Type B pancreatic cell (in vitro differentiated cells): ENCODE data around the gene PIN1. TPM values are rescaled to one million over a fixed set of nuclear protein-coding genes. Genes with fewer than 3 reads are reported as not detected.

Source experiments
- DNase-seq: peaks from one replicate; pipeline ENCODE4 v3.0.0; 2021; ENCODE audit warnings: mixed read lengths; ENCODE audit not compliant: unreplicated experiment; ENCODE audit errors: extremely low spot score
- H3K27ac Mint-ChIP-seq: 2 replicates; pipeline ENCODE4 v1.8.0; 2021; ENCODE audit warnings: mild to moderate bottlenecking, mixed read lengths
- H3K27me3 Mint-ChIP-seq: 2 replicates; pipeline ENCODE4 v1.8.0; 2021; ENCODE audit warnings: mixed read lengths
- H3K36me3 Mint-ChIP-seq: 2 replicates; pipeline ENCODE4 v1.8.0; 2021; ENCODE audit warnings: mixed read lengths
- H3K4me1 Mint-ChIP-seq: one replicate; pipeline ENCODE4 v1.8.0; 2021; ENCODE audit warnings: mixed read lengths; ENCODE audit not compliant: unreplicated experiment
- H3K4me3 Mint-ChIP-seq: 2 replicates; pipeline ENCODE4 v1.8.0; 2021; ENCODE audit warnings: mild to moderate bottlenecking, mixed read lengths
- H3K9me3 Mint-ChIP-seq: 2 replicates; pipeline ENCODE4 v1.8.0; 2021; ENCODE audit warnings: mixed read lengths
- total RNA-seq: library from RNA; stranded (reverse); gene quantifications from 2 replicates; pipeline ENCODE4 v1.2.1, GENCODE V29; 2021; ENCODE audit warnings: low replicate concordance
- TF ChIP-seq, protein P1 (sequence below): fragments of 200-600 bp; sonication (generic); conservative IDR thresholded peaks from 2 replicates; pipeline ENCODE4 v1.5.0; 2021; ENCODE audit warnings: antibody characterized with exemption, mild to moderate bottlenecking

The PIN1 gene
- total RNA-seq, 1 donor from 2014 or later, result 69.6 TPM

DNA sequence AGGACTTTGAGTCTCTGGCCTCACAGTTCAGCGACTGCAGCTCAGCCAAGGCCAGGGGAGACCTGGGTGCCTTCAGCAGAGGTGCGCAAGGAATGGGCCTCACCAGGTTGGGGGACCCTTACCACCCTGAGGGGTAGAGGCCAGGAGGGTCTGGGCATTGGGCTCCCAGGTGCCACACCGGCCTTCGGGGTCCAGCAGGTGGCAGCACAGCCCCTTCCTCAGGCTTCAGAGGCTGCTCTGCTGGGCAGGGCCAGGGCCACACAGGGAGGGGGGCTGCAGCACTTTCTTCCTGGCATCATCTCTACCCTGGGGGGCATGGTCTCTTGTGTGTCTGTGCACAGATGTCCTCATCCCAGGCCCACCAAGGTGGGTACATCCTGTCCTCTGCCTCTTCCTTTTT, 12.9 kb downstream of the PIN1 start:
- no peaks in the 10 kb centered on the region for H3K4me1 Mint-ChIP-seq
- DNase-seq, result no peak
- peaks cover 4% of the 10 kb centered on the region for H3K36me3 Mint-ChIP-seq
- TF ChIP-seq, protein P1, sequence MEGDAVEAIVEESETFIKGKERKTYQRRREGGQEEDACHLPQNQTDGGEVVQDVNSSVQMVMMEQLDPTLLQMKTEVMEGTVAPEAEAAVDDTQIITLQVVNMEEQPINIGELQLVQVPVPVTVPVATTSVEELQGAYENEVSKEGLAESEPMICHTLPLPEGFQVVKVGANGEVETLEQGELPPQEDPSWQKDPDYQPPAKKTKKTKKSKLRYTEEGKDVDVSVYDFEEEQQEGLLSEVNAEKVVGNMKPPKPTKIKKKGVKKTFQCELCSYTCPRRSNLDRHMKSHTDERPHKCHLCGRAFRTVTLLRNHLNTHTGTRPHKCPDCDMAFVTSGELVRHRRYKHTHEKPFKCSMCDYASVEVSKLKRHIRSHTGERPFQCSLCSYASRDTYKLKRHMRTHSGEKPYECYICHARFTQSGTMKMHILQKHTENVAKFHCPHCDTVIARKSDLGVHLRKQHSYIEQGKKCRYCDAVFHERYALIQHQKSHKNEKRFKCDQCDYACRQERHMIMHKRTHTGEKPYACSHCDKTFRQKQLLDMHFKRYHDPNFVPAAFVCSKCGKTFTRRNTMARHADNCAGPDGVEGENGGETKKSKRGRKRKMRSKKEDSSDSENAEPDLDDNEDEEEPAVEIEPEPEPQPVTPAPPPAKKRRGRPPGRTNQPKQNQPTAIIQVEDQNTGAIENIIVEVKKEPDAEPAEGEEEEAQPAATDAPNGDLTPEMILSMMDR, result peak; percentile 70
- H3K27me3 Mint-ChIP-seq, result no peaks in the 10 kb centered on the region
- no peaks in the 10 kb centered on the region for H3K9me3 Mint-ChIP-seq
- no peak overlapping the region for H3K4me3 Mint-ChIP-seq
- H3K27ac Mint-ChIP-seq, result no peak overlapping the region

DNA sequence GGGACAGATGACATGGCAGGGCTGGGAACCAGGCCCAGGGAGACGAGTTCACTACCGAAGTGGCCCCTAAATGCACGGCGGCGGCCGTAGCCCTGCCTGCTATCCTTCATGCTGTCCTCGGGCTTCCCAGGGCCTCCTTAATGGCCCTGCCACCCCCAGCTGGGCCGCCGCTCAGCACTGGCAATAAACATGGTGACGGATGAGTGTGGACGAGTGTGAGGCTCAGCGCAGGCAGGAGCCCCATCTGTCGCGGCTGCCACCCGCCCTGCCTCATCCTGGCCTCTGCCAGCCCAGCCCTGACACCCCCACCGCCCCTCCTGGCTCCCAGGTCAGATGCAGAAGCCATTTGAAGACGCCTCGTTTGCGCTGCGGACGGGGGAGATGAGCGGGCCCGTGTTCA, 13.6 kb downstream of the PIN1 start:
- Mint-ChIP-seq H3K27me3 (no peaks in the 10 kb centered on the region), H3K9me3 (no peaks in the 10 kb centered on the region), H3K36me3 (peaks cover 1% of the 10 kb centered on the region)

DNA sequence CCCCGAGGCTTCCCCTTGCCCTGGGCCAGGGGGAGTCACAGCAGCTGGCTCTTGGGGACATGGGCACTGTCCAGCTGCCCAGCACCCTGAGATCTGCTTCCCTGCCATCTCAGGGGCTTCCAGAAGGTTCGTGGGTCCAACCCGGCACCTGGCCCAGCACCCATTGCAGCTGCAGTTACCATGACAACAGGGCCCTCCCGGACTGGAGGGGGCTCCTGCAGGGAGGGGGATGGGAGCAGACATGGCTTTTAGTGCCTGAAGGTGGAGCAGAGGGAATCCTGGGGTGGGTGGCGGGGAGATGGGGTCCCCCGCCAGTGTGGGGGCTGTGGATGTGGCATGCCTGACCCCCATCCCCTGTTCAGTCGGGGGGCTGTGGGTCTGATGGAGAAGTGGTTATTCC, 14.7 kb downstream of the PIN1 start:
- H3K36me3 Mint-ChIP-seq, result peaks cover 7% of the 10 kb centered on the region
- H3K27me3 Mint-ChIP-seq, result no peaks in the 10 kb centered on the region
- no peak for DNase-seq
- H3K4me1 Mint-ChIP-seq, result no peaks in the 10 kb centered on the region
- H3K27ac Mint-ChIP-seq, result no peak overlapping the region
- no peak overlapping the region for H3K4me3 Mint-ChIP-seq
- no peaks in the 10 kb centered on the region for H3K9me3 Mint-ChIP-seq
- TF ChIP-seq, protein P1, result no peak

More for the DNA sequence above, 13.6 kb downstream of the PIN1 start:
- Mint-ChIP-seq H3K4me1 (no peaks in the 10 kb centered on the region), H3K27ac (no peak overlapping the region), H3K4me3 (no peak overlapping the region)
- no peak for DNase-seq
- TF ChIP-seq, protein P1, result no peak

DNA sequence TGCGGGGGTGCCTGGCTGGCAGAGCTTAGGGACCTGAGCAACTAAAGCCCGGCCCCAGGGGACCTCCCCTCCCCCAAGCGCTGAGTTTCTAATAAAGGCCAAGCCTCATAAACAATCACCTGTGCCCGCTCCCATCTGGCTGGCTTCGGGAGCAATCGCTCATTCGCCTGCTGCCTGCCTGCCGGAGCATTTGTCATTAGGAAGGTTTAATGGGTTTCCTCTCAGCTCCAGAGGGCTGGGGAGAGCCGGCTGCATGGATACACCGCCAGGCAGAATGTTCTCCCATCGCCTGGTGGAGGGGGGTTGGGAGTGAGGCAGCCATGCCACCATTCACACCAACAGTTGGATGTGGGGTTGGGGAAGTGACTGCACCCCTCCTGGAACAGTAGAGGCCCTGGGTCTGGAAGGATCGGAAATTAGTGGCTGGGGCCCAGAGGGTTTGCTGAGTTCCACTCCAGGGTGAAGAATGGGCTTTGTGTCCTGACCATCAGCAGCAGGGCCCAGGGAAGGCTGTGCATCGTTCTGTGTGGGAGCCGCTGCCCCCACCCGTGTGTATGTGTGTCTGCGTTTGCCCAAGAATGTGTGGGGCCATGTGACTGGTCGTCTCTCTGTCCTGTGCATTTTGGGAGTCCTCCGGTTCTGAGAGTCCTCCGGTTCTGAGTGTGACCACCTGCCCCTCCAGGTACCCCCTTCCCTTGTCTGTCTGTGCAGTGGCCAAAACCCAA, 15.3 kb downstream of the PIN1 start:
- DNase-seq, result no peak
- no peaks in the 10 kb centered on the region for H3K27me3 Mint-ChIP-seq
- H3K4me3 Mint-ChIP-seq, result no peak overlapping the region

DNA sequence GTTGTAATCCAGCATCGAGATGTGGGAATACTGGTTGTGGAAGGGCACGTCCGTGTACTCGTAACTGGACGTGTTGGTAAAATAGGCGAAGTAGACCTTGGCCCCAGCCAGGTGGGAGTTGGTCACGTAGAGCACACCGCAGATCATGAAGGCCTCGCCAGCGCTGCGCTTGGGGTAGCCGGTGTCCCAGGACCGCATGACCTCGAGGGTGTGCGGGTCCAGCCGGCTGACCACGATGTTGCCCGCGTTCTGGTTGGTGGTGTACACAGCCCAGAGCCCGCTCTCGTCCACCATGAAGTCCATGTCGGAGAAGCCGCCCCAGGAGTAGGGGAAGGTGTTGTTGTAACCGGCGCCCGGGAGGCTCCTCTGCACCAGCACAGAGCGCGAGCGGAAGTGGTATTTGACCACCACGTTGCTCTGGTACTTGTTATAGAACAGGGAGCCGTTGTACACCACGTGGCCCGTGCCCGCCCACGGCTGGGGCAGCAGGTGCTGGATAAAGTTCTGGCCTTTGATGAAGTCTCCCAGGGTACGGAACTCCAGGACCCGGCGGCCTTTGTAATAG, 19.2 kb downstream of the PIN1 start:
- peaks cover 16% of the 10 kb centered on the region for H3K36me3 Mint-ChIP-seq
- H3K27ac Mint-ChIP-seq, result no peak overlapping the region
- no peaks in the 10 kb centered on the region for H3K9me3 Mint-ChIP-seq
- H3K4me1 Mint-ChIP-seq, result no peaks in the 10 kb centered on the region
- H3K4me3 Mint-ChIP-seq, result no peak overlapping the region
- no peak for DNase-seq
- H3K27me3 Mint-ChIP-seq, result no peaks in the 10 kb centered on the region
- TF ChIP-seq, protein P1, result no peak

More for the DNA sequence above, 15.3 kb downstream of the PIN1 start:
- Mint-ChIP-seq H3K9me3 (no peaks in the 10 kb centered on the region), H3K4me1 (no peaks in the 10 kb centered on the region), H3K27ac (no peak overlapping the region), H3K36me3 (peaks cover 7% of the 10 kb centered on the region)
- TF ChIP-seq, protein P1, result no peak
